ENCODE data around the gene GSE1.

GSE1 gene

GRCh38 chr16:85648070-85648714 lies 35.1 kb downstream of the GSE1 start:
- no peak for TF ChIP-seq CTCF (IDR thresholded peaks at IDR 0.05; ENCODE audit: insufficient read depth, low read depth, low read length, missing control alignments)
- no peak for DNase-seq (ENCODE audit: low read depth)
- no peak overlapping the region for H3K4me3 ChIP-seq (ENCODE audit: low read depth, low read length)

DNA sequence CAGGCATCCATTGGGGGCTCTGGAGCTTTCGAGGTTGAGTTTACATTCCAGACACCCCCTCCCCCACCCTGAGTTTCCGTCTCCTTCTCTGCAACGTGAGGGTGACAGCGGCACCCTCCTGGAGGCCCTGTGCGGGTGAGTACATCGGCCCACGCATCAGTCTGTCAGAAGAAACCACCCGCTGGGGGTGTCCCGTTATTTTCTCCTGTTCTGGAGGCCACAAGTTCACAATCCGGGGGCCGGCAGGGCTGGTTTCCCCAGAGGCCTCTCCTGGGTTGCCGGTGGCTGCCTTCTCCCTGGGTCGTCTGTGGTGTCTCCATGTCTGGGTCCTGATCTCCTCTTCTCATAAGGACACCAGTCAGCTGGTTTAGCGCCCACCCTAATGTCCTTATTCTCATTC lies 35.7 kb downstream of the GSE1 start:
- no peak for TF ChIP-seq CTCF (IDR thresholded peaks at IDR 0.05; ENCODE audit: insufficient read depth, low read depth, low read length, missing control alignments)
- no peak overlapping the region for H3K4me3 ChIP-seq (ENCODE audit: low read depth, low read length)
- peak; percentile 13 for DNase-seq (ENCODE audit: low read depth)

DNA sequence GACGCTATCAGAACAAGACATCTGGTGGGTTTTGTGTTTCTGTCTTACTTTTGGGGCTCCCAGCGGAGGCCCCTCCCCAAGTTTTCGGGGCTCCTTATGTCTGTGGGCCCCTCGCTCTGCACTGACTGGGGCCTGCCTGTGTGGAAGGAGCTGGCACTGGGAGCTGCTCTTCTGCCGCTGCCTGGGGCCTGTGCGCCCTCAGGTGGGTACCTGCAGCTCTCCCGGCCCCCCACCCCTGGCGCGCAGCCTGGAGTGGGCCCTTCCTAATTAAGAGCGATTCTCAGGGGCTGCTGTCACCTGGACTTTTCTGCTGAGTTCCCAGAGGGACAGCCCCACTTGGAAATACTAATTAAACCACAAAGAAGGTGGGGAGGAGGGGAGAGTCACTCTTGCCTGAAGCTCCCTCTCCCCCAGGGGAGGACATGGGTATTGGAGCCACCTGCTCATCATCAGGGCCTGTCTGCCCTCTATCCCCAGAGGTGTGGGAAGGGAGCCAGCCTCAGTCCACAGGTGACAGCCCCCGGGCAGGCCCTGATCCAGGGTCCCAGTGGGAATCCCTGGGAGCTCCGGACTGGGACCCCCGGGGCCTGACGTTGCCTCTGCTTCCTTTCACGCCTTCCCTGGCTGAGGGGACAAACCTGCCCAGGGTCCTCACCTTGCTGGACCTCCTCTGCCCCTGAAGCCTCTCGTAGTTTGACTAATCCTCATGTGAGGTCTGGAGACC lies 36.5 kb downstream of the GSE1 start:
- no peak for DNase-seq (ENCODE audit: low read depth)
- no peak overlapping the region for H3K4me3 ChIP-seq (ENCODE audit: low read depth, low read length)
- TF ChIP-seq CTCF (IDR thresholded peaks at IDR 0.05; ENCODE audit: insufficient read depth, low read depth, low read length, missing control alignments) = no peak

- no peak overlapping the region for H3K4me3 ChIP-seq (ENCODE audit: low read depth, low read length)
- no peak for TF ChIP-seq CTCF (IDR thresholded peaks at IDR 0.05; ENCODE audit: insufficient read depth, low read depth, low read length, missing control alignments)
- DNase-seq (ENCODE audit: low read depth) = no peak
Observed at GRCh38 chr16:85650135-85650843, 37.2 kb downstream of the GSE1 start.

DNA sequence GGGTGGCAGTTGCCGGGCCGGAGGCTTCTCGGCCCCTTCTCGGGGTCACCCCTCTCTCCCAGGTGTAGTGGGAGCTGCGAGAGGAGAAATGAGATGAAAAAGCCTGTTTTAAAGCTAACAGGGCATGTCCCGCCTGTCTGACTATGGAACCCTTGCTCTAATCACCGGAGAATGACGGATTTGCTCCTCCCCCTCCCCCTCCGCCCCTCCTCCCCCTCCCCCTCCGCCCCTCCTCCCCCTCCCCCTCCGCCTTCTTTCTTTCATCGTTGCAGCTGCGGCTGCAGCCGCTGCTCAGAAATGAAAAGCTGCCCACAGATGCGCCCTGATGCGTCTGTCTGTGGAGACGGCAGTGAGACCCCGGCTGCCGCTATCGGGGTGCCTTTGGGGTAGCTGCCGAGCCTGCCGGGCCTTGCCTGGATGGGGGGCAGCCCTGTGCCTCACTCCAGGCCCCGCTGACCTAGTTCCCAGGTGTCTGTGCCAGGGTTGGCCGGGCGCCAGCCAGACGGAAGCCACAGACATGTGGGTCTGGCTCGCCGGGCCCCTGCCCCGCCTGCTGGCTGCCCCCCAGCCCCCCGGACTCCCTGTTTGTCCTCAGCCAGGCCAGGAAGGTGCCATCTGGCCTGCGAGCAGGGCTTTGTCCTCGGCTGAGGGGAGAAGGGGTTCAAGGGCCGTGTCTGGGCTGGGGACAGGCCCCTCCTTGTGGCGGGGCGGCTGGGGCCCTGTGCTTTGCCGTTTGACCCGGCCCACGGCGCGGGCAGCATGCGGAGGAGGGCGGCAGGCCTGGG lies 37.9 kb downstream of the GSE1 start:
- DNase-seq (ENCODE audit: low read depth) = no peak

More for the DNA sequence above, 37.9 kb downstream of the GSE1 start:
- TF ChIP-seq CTCF (IDR thresholded peaks at IDR 0.05; ENCODE audit: insufficient read depth, low read depth, low read length, missing control alignments) = no peak
- no peak overlapping the region for H3K4me3 ChIP-seq (ENCODE audit: low read depth, low read length)
